Left kidney (tissue), 2 donors: Measurements from ENCODE around the gene SAE1. TPM values are rescaled to one million over a fixed set of nuclear protein-coding genes. Genes with fewer than 3 reads are reported as not detected.

Source experiments
- DNase-seq: peaks from one replicate; pipeline ENCODE4 v3.0.0-alpha.2; 2013
- polyA plus RNA-seq: library from polyadenylated mRNA; unstranded; fragments of 120-200 nt; gene quantifications from one replicate; pipeline ENCODE4 v1.2.1, GENCODE V29; 2013; ENCODE audit not compliant: insufficient read length

Gene SAE1
- polyA plus RNA-seq, 1 donor = 121 TPM

GRCh38 chr19:47209319-47210179 lies 78.9 kb downstream of the SAE1 start:
- DNase-seq = no peak

GRCh38 chr19:47210180-47210490 lies 79.5 kb downstream of the SAE1 start:
- DNase-seq = no peak

GRCh38 chr19:47210689-47211316 lies 80.2 kb downstream of the SAE1 start:
- DNase-seq = peak; percentile 79

- no peak for DNase-seq
These were observed 84.9 kb downstream of the SAE1 start for GRCh38 chr19:47215581-47215980.

GRCh38 chr19:47221080-47221841 lies 90.6 kb downstream of the SAE1 start:
- DNase-seq = no peak

- no peak for DNase-seq
These were observed 91.3 kb downstream of the SAE1 start for GRCh38 chr19:47221890-47222289.

- DNase-seq = peak; percentile 89
These were observed 95.3 kb downstream of the SAE1 start for GRCh38 chr19:47225746-47226425.

GRCh38 chr19:47226426-47227351 lies 96.1 kb downstream of the SAE1 start:
- DNase-seq = no peak

GRCh38 chr19:47227352-47228167 lies 96.9 kb downstream of the SAE1 start:
- DNase-seq = no peak

GRCh38 chr19:47228168-47228936 lies 97.7 kb downstream of the SAE1 start:
- DNase-seq = no peak

- no peak for DNase-seq
These were observed 98.5 kb downstream of the SAE1 start for GRCh38 chr19:47228937-47229675.

GRCh38 chr19:47229676-47230053 lies 99.0 kb downstream of the SAE1 start:
- no peak for DNase-seq

GRCh38 chr19:47230054-47230920 lies 99.7 kb downstream of the SAE1 start:
- no peak for DNase-seq

GRCh38 chr19:47230921-47231214 lies 100.2 kb downstream of the SAE1 start, which contains the start of gene BBC3:
BBC3 (minus strand) TSS chr19:47231199; CDS start chr19:47228431, 2,768 bp downstream.
- DNase-seq = no peak

- DNase-seq = no peak
These were observed 100.8 kb downstream of the SAE1 start for GRCh38 chr19:47231215-47232054.

- no peak for DNase-seq
These were observed 102.0 kb downstream of the SAE1 start for GRCh38 chr19:47232422-47233211.
